Effector memory CD8-positive, alpha-beta T cell (primary cell): ENCODE measurements around the gene SSBP4.

ENCODE experiments used
- ATAC-seq: fragments of 150-1000 bp; cut with Tn5 transposase; replicated peaks from 2 replicates; pipeline ENCODE4 v1.10.0; 2021; ENCODE audit warnings: mild to moderate bottlenecking, moderate library complexity
- DNase-seq, 3 experiments: peaks; one replicate each; pipeline ENCODE4 v3.0.0; 2021
- H3K27ac Mint-ChIP-seq, 2 donors: one replicate each; pipeline ENCODE4 v1.8.0; 2022; ENCODE audit warnings: mild to moderate bottlenecking in 2 of 2, mixed read lengths in 2 of 2, moderate library complexity in 2 of 2
- H3K27me3 Mint-ChIP-seq, 2 donors: one replicate each; pipeline ENCODE4 v1.8.0; 2022; ENCODE audit warnings: mixed read lengths in 2 of 2
- H3K36me3 Mint-ChIP-seq: one replicate; pipeline ENCODE4 v1.8.0; 2022; ENCODE audit warnings: mild to moderate bottlenecking, moderate library complexity, mixed read lengths; ENCODE audit not compliant: insufficient read depth
- H3K4me1 Mint-ChIP-seq, 2 donors: one replicate each; pipeline ENCODE4 v1.8.0; 2022; ENCODE audit warnings: low read depth in 2 of 2, mixed read lengths in 2 of 2
- H3K4me3 Mint-ChIP-seq, 2 donors: one replicate each; pipeline ENCODE4 v1.8.0; 2022; ENCODE audit warnings: mild to moderate bottlenecking in 2 of 2, mixed read lengths in 2 of 2, moderate library complexity in 2 of 2
- H3K9me3 Mint-ChIP-seq, 2 donors: one replicate each; pipeline ENCODE4 v1.8.0; 2022; ENCODE audit warnings: mixed read lengths in 2 of 2

The SSBP4 gene

DNA sequence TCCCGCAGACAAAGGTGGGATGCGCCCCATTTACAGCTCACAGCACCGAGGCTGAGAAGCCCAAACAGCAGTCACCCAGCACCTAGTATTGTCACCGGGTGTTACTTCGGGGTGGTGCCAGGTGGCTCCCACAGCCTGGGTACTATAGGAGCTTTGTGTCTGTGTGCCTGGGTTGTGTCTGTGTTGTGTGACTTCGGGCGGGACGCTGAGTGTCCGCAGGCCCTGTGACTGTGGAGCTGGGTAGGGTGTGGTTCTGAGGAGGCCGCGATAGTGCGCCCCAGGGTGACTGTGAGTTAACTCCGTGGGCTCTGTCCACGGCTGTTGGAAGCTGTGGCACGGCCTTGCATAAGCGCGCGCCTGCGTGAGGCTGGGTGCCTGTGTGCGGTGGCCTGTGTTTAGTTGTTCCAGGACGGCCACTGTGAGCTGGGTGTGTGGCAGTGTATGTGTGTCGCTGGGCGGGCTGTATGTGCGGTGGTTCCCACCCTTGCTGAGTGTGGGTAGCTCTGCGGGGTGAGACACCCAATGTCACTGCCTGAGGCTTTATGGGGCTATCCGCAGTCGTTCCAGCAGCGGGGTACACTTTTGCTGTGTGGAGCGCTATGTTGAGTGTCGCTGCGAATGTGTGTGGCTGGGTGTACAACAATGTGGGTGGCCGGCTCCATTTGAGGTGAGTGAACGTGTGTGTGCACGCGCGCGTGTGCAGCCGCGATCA lies 559 bp upstream of the SSBP4 start:
- peak; percentile 56 to 64 (median 56) for DNase-seq
- Mint-ChIP-seq H3K4me3 (peak overlapping the region; percentile 88 to 93), H3K27ac (peak overlapping the region; percentile 96 to 97), H3K36me3 (peaks cover 51% of the 10 kb centered on the region), H3K9me3 (no peaks in the 10 kb centered on the region), H3K4me1 (peaks cover 70 to 83% of the 10 kb centered on the region in 2 donors), H3K27me3 (no peaks in the 10 kb centered on the region)
- peak; percentile 48 for ATAC-seq

GRCh38 chr19:18419699-18420460 lies 682 bp downstream of the SSBP4 start:
- Mint-ChIP-seq H3K4me3 (peak overlapping the region; percentile 88 to 93), H3K27ac (peak overlapping the region; percentile 92 to 95), H3K36me3 (peaks cover 51% of the 10 kb centered on the region), H3K27me3 (no peaks in the 10 kb centered on the region), H3K4me1 (peaks cover 72 to 86% of the 10 kb centered on the region in 2 donors), H3K9me3 (no peaks in the 10 kb centered on the region)
- peak; percentile 56 to 59 (median 57) for DNase-seq
- ATAC-seq = peak; percentile 37

DNA sequence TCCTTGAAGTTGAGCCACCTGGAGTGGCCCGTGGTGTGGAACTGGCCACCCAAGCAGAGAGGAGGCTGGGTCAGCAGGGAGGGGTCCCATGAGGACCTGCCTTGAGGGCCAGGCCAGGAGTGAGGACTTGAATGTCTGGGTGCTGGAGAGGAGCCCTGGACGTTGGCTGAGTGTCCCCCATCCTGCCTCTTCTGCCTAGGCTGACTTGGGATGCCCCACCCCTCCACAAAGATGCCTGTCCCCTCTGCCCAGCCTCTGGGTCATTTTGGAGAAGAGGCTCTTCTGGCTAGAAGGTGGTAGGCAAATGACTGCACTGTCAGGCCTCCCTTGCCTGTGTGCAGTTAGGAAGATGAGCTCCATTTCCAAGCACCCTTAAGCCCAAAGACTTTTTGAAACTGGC lies 1.7 kb downstream of the SSBP4 start:
- H3K9me3 Mint-ChIP-seq = no peaks in the 10 kb centered on the region
- peak overlapping the region; percentile 88 to 93 for H3K4me3 Mint-ChIP-seq
- H3K4me1 Mint-ChIP-seq = peaks cover 75 to 85% of the 10 kb centered on the region in 2 donors
- H3K36me3 Mint-ChIP-seq = peaks cover 58% of the 10 kb centered on the region
- no peak for DNase-seq
- no peak for ATAC-seq
- H3K27ac Mint-ChIP-seq = peak overlapping the region; percentile 92 to 95
- no peaks in the 10 kb centered on the region for H3K27me3 Mint-ChIP-seq

GRCh38 chr19:18421371-18421959 lies 2.3 kb downstream of the SSBP4 start:
- Mint-ChIP-seq H3K9me3 (no peaks in the 10 kb centered on the region), H3K27ac (peak overlapping the region; percentile 92 to 95), H3K4me1 (peaks cover 75 to 83% of the 10 kb centered on the region in 2 donors), H3K4me3 (peak overlapping the region; percentile 88 to 93), H3K36me3 (peaks cover 59% of the 10 kb centered on the region), H3K27me3 (no peaks in the 10 kb centered on the region)
- peak in 1 of 3 experiments; percentile 18 for DNase-seq
- ATAC-seq = no peak

DNA sequence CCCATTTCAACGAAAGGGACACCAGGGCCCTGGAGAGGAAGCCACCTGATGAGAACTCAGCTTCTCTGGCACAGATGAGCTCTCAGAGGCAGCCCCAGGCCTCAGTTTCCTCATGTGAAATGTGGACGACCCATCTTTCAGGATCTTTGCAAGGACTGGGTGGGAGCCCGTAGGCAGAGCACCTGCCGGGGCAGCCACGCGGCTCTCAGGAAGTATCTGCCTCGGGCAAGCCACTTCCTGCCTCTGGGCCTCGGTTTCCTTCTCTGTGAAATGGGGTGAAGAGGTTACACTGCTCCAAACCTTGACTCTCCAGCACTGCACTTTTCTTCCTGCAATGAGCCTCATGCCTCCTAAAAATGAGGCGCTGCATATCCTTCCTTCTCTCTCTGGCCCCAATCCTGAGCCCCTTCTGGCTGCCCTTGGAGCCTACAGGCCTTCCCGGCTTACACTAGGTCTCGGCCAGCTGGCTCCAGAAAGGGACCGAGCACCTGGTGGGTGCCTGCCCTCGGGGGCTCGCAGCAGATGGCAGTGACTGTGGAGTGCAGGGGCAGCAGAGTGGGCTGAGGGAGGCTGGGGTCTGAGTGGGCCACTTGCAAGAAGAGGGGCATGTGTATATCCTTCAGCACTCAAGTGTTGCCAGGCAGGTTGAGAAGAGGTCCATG lies 3.5 kb downstream of the SSBP4 start:
- Mint-ChIP-seq H3K36me3 (peaks cover 60% of the 10 kb centered on the region), H3K27me3 (no peaks in the 10 kb centered on the region), H3K9me3 (no peaks in the 10 kb centered on the region), H3K27ac (peak overlapping the region; percentile 93 to 95), H3K4me1 (peaks cover 71 to 73% of the 10 kb centered on the region in 2 donors), H3K4me3 (peak overlapping the region; percentile 88 to 93)
- DNase-seq (peak in 1 of 3 experiments; percentile 44), ATAC-seq (peak; percentile 10)

DNA sequence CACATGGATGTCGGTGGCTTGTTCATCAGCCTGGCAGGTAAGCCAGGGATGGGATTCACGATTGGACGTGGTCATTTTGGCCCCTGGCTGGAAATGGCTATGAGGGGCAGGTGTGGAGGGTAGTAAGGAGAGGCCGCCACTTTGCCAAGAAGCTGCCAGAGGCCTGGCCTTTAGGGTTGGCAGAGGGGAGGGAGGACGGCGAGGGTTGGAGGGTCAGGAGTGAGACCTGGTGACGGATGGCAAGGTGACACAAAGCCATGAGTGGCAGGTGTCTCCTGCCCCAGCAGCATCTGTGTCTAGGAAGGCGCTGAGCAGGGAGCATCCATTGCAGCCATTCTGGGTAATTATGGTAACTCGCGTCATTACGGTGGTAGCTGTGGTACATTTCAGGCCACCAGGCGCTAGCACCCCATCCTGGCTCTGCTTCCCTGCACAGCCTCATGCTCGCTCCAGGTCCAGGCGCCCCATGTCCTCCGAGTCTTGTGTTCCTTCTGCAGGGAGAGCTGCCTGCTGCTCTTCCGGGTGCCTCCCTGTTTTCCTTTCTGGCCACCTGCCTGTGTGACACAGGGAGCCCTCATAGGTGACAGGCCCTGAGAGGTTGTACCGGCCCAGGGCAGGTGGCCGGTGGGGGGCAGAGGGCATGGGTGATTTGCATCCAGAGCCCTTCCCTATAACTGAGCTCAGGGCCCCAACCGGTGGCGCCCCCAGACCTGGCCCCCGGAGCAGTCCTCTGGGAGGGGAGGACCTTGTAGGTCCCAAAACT lies 4.2 kb downstream of the SSBP4 start:
- Mint-ChIP-seq H3K27me3 (no peaks in the 10 kb centered on the region), H3K9me3 (no peaks in the 10 kb centered on the region), H3K27ac (peak overlapping the region; percentile 93 to 95), H3K4me3 (peak overlapping the region; percentile 88 to 93), H3K36me3 (peaks cover 61% of the 10 kb centered on the region), H3K4me1 (peaks cover 64 to 66% of the 10 kb centered on the region in 2 donors)
- DNase-seq (no peak), ATAC-seq (no peak)

- Mint-ChIP-seq H3K4me3 (peak overlapping the region; percentile 88 to 93), H3K36me3 (peaks cover 61% of the 10 kb centered on the region), H3K27ac (peak overlapping the region; percentile 67 to 95), H3K4me1 (peaks cover 60 to 61% of the 10 kb centered on the region in 2 donors), H3K27me3 (no peaks in the 10 kb centered on the region), H3K9me3 (no peaks in the 10 kb centered on the region)
- DNase-seq = no peak
- no peak for ATAC-seq
Measured at GRCh38 chr19:18424122-18424889, 5.1 kb downstream of the SSBP4 start.

DNA sequence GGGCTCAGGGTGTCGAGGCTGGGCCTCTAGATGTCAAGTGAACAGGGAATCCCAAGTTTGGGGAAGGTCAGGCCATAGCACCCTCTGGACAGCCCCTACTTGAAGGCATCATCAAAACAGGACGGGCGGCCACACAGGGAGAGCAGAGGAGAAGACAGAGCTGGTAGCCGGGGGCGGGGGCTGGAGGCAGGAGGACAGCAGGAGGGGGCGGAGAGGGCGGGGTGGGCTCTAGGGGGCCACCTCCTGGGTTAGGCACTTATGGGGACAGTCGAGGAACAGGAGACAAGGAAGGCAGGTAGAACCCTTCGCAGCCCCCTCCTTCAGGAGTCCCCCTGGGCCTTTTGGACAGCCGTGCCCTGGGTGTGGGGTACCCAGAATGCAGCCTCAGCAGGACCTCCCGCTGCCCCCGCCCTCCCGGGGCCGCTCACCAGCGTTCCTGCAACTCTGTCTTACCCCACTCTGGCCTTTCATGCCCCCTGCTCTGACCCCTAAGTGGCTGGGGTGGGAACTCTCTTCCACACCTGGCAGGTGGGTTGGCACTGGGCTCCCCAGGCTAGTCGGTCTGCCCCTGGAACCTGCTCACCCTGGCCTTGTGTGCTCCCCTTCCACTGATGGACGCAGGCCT lies 5.8 kb downstream of the SSBP4 start:
- no peaks in the 10 kb centered on the region for H3K27me3 Mint-ChIP-seq
- H3K27ac Mint-ChIP-seq = peak overlapping the region; percentile 67 to 95
- peak overlapping the region; percentile 15 to 88 for H3K4me3 Mint-ChIP-seq
- no peak for DNase-seq
- peaks cover 65% of the 10 kb centered on the region for H3K36me3 Mint-ChIP-seq
- peaks cover 62 to 66% of the 10 kb centered on the region in 2 donors for H3K4me1 Mint-ChIP-seq
- H3K9me3 Mint-ChIP-seq = no peaks in the 10 kb centered on the region
- no peak for ATAC-seq

DNA sequence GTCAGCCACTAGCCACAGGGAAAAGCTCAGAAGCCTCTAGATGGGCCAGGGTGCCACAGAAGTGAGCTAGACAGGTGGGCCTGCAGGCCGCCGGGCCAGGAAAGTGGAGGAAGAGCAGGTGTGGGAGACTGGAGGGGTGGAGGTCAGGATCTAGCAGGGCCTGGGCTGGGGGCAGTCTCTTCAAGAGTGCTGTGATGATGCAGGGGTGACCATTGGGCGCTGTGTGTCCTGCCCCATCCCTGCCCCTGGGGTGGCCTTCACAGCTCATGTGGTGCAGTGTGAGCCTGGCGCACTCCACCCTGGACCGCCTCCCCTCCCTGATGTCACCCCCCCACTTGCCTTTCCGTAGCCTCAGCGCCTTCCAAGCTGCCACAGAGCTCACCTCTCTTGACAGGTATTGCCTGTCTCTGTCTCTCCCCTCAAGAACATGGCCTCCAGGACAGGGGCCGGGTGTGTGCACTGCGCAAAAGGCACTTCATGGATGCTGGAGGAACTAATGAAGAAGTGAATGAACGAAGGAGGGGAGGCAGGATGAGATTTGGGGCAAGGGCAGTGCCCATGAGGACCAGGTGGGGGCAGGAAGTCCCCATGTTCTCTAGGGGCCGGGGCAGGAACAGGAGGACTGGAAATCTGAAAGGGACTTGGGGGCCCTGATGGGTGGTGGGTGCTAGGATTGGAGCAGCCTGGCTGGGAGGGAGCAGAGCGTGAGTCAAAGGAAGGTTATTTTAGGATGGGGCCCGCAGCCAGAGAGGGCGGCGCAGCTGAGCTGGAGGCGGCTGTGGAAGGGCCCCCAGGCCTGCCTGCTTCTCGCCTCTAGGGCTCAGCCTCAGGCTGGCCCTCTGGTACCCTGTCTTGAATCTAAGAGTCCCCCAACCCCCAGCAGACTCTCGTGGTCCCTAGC lies 6.6 kb downstream of the SSBP4 start:
- Mint-ChIP-seq H3K27me3 (no peaks in the 10 kb centered on the region), H3K27ac (peak overlapping the region; percentile 77 to 95), H3K4me3 (peak overlapping the region; percentile 15 to 44), H3K36me3 (peaks cover 62% of the 10 kb centered on the region), H3K4me1 (peaks cover 56 to 63% of the 10 kb centered on the region in 2 donors), H3K9me3 (no peaks in the 10 kb centered on the region)
- ATAC-seq (no peak), DNase-seq (no peak)

- DNase-seq (no peak), ATAC-seq (no peak)
- peaks cover 49 to 57% of the 10 kb centered on the region in 2 donors for H3K4me1 Mint-ChIP-seq
- no peaks in the 10 kb centered on the region for H3K27me3 Mint-ChIP-seq
- H3K36me3 Mint-ChIP-seq = peaks cover 62% of the 10 kb centered on the region
- no peaks in the 10 kb centered on the region for H3K9me3 Mint-ChIP-seq
- peak overlapping the region; percentile 38 to 44 for H3K4me3 Mint-ChIP-seq
- H3K27ac Mint-ChIP-seq = peak overlapping the region; percentile 77 to 95
Measured at GRCh38 chr19:18426416-18426767, 7.2 kb downstream of the SSBP4 start.

GRCh38 chr19:18427080-18427742 lies 8.0 kb downstream of the SSBP4 start:
- H3K4me1 Mint-ChIP-seq = peaks cover 41 to 51% of the 10 kb centered on the region in 2 donors
- no peaks in the 10 kb centered on the region for H3K9me3 Mint-ChIP-seq
- DNase-seq (no peak), ATAC-seq (no peak)
- peak overlapping the region; percentile 10 to 38 for H3K4me3 Mint-ChIP-seq
- H3K27me3 Mint-ChIP-seq = no peaks in the 10 kb centered on the region
- peak overlapping the region; percentile 92 to 95 for H3K27ac Mint-ChIP-seq
- H3K36me3 Mint-ChIP-seq = peaks cover 58% of the 10 kb centered on the region
